Measurements from ENCODE around the gene KLHL29.

DNA sequence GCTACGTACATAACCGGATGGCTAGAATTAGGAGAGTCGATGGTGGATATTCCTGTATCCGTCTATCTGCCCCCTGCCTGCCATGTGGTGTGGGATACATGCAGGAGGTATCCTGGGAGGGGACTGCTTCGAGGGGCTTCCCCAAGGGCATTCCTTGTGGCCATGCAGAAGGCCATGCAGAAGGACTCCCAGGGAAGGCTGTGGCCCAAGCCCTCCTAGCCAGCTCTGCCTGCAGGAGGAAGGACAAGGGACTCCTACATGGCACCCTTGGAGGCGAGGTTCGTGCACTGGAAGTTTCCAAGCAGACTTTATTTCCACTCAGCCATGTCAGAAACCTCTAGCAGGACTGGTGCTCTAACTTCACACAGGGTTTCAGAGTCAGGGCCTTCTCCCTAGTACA, 136.1 kb downstream of the KLHL29 start:
- TF ChIP-seq CTCF (IDR thresholded peaks at IDR 0.05; ENCODE audit: insufficient read depth, low read length) (no peak), POLR2AphosphoS5 (IDR thresholded peaks at IDR 0.05; ENCODE audit: low read depth) (no peak), REST (IDR thresholded peaks at IDR 0.05; ENCODE audit: insufficient replicate concordance, low read depth) (no peak)

Data from HL-60 (cell line).